NCI-H187 (cell line): ENCODE measurements around the gene TOR1A.
A peak's percentile ranks its signal among the peaks of the same experiment; 100 is the strongest.

Source experiments
- DNase-seq, 2 experiments: peaks; one replicate each; lab custom pipeline; 2025; lab: John Stamatoyannopoulos, UW

Gene TOR1A

DNA sequence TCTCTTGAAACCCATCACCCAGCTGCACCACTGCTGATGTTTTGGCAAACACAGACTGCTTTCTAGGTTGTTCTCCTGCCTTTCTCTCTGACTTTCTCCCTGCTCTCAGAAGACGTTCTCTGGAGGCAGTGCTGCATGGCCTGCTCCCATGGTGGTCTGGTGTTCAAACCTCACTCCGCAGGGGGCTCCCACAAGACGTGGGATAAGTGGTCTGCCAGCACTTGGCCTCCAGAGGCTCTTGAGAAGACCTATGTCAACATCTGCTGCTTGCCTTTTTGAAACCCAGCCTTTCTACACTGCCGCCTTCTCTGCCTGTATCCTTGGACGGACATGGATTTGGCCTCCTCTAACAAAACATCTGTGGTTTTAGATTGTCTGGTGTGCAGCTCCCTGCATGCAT lies 27.9 kb upstream of the TOR1A start:
- DNase-seq = no peak

- no peak for DNase-seq
Measured at GRCh38 chr9:129850821-129851550, 27.1 kb upstream of the TOR1A start.

DNA sequence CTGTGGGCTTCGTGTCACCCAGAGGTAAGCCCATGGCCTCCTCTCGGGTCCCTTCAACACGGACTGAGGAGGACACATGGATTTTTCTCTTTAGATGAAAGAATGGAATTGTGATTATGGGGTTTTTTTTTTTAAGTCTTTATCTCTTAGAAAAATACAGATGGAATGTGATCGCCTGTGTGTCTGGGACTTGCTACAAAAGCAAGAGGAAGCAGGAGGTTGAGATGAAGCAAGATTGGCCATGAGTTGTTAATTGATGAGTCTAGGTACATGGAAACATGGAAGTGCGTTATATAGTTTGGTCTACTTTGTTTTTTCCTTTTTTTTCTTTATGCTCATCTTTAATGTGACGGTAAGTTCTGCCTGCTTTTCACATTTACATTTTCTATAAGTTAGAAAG lies 26.0 kb upstream of the TOR1A start:
- no peak for DNase-seq

DNA sequence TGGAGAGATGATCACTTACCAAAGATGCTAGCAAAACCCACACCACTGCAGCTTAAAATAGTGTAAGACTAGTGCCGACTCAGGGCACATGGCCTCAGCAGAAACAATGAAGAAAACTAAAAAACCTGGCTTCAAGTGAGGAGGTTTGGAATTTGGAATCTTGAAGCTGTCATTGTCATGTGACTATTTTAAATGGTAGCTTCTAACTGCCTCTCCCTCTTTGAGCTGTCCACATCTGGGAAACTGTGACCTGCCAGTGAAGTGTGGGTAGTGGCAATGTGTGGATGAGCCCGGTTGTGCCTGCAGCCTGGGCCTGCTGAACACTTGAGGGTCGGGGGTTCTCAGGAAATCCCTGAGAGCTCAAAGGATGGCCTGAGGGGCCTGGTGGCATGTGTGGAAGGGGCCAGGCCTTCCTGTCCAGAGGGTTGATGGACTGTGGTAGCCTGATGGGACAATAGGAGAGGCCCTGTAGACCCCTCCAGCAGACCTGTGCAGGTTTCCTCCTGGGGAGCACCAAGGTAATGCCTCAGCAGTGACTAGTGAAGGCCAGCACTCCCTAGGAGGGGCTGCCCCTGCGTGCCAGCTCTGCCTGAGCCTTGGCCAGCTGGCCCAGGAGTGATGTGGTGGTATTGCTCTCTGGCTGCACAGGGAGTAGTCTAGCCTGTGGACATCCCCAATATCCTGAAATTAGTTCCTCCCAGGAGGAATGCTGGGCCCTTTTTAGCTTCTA lies 24.9 kb upstream of the TOR1A start:
- no peak for DNase-seq

- DNase-seq = no peak
Measured at GRCh38 chr9:129845373-129845772, 21.4 kb upstream of the TOR1A start.

- no peak for DNase-seq
Measured at GRCh38 chr9:129841071-129841470, 17.1 kb upstream of the TOR1A start.

DNA sequence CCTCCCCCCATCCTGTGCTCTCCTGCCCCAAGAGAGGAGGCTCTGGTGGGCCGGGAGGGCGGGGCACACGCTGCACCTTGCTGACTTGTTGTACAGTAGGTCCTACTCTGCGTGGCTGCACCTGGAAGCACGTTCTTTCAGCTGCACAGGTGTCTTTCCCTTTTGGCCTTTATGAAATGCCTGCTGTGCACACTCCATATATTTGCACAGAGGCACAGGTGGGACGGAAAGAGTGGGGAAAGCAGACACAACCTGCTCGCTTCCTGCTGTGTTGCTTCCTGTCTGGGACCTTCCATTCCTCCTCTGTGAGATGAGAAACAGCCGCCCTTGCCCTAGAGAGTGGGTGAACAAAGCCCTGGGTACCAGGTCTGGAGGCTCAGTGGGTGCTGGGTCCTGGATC lies 16.1 kb upstream of the TOR1A start:
- no peak for DNase-seq

DNA sequence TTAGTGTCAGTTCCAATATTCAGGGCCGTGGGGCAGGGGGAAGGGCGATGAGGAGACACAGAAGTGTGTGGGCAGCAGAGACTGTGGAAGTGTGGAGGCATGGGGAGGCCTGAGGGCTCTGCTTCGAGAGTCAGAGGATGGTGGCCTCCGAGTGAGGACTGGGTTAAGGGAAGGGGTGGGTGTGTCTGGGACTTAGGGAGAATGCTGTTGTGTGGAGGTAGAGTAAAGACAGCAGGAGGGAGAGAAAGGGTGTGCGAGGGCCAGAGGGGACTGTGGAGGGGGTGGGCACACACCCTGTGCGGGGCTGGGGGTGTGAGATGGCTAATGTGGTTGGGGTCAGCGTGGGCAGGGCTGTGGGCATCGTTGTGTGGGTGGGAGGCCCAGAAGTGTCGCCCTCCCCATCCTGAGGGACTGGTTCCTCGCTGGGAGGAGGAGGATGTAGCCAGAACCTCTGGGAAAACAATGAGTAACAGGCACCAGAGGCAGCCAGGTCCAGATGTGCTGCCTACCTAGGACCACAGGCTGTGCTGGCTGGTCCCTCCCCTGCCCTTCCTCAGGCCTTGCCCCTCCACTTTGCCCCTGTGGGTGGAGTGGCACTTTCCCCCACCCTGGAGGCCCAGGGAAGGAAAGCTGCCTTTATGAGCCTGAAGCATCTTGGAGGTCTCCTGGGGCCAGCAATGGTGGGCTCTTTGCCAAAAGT lies 15.5 kb upstream of the TOR1A start:
- DNase-seq = no peak

GRCh38 chr9:129838707-129839259 lies 14.8 kb upstream of the TOR1A start:
- no peak for DNase-seq

GRCh38 chr9:129836311-129837007 lies 12.5 kb upstream of the TOR1A start:
- no peak for DNase-seq

DNA sequence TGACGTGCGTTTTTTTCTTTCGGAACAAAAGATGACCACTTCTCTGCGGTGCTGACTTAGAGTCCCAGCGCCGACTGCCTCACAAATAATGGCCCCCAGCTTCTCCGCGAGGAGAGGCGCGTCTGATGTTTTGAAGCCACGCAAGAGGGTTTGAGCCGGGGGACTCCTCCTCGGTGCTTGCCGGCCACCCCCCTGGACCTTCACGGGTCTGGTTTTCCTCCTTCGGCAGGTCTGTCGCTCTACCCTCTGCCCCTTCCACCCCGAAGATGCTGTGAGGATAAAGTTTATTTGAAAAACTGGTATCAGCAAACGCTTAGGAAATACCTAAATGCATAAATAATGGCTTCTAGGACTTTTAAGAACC lies 11.9 kb upstream of the TOR1A start:
- no peak for DNase-seq

DNA sequence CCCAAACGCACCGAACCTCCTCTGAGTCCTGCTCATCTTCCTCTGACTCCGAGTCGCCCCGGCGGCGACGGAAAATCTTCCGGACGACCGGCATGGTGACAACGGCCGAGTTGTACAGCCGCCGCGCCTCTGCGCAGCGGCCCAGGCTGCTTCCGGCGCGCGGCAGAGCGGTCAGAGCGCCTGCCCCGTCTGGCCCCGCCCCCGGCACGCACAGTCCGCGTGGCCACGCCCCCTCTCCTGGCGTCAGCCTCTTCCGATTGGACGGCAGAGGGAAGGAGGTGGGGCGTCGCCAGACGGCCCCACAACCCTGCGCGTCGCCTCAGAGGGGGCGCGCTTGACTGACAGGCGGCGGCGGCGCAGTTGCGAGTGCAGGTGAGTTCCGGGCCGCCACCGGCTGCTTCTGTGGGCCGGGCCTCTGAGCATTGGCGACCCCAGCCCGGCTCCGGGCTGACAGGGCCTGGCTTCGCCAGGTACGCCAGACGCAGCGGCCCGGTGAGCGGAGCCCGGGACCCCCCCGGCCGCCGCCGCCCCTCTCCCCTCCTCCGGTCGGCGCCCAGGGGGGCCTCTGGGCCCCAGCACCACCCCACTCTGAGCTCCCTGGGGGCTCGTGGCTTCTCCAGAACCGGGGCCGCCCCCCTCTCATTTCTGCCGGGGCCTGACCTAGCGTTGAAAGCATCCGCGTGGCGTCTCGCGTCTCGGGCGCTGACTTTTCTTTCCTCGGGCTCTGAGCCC lies 11.4 kb upstream of the TOR1A start, which contains the start of the genes C9orf78 and USP20:
Gene C9orf78 (minus strand): TSS at position 148 of the 732 bp plus-strand sequence. CDS start 54 bp downstream, at position 94.
Gene USP20 (plus strand): TSS at position 331 of the 732 bp plus-strand sequence. CDS start 17,098 bp downstream, outside the sequence.
- peak; percentile 78 to 90 for DNase-seq

DNA sequence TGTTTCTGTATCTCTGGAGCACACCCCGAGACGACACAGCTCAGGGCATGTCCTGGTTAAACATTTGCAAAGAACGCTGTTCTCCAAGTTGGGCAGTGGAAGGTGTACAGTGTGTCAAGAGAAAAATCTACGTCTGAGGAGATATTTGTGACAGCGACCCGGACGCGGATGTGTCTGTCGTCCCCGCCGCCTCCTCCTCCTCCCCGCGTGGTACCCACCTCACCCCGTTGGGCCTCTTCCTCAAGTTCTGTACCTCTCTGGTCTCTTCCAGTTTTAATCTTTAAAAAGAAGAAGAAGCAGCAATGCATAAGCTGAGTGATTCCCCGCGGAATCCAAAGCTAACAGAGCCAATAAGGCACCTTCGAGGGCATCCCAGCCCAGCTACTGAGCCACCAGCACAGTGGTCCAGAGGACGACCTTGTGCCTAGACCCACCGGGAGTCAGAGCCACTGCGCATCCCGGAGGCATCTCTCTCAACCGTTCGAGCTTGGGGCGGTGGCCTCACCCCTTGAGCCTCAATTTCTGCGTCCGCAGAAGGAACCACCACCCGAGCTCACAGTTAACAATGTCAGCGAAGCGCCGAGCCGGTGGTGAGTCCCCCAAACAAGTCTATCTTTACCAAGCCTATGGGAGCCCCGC lies 10.7 kb upstream of the TOR1A start:
- no peak for DNase-seq

GRCh38 chr9:129832982-129833381 lies 9.0 kb upstream of the TOR1A start:
- DNase-seq = no peak

- DNase-seq = no peak
Measured at GRCh38 chr9:129828969-129829368, 5.0 kb upstream of the TOR1A start.

DNA sequence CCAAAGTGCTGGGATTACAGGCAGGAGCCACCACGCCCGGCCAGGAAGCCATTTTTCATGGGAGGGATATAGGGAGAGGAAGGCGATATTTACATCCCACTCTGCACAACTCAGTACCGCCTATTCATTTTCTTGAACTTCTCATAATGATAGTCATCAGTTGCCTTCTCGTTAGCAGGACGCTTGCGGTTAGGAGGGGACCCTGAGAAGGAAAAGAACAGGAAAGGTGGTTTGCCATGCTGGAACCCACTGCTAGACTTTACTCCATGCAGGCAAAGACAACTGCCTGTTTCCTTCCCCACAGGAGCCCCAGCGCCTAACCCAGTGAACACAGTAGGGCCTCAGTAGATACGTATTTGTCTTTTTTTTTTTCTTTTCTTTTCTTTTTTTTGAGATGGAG lies 4.1 kb upstream of the TOR1A start:
- no peak for DNase-seq

GRCh38 chr9:129826759-129827158 lies 2.8 kb upstream of the TOR1A start:
- no peak for DNase-seq

DNA sequence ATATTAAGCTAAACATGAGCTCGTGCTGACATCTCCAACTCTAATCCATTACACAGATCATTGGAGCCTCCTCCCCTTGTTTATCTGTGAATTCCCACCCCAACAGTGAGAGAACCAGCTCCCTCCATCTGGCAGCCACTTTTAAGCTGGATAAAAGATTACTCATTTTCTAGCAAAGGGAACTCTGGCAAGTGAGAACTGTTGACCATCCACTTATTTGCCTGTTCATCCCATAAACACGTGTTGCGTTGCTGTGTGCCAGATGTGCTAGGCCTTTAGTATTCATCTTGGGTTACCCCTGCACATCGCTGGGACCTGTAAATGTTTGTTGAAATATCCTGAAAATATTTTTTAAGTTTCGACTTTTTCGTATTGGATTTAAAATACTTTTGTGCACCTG lies 2.4 kb upstream of the TOR1A start:
- no peak for DNase-seq

DNA sequence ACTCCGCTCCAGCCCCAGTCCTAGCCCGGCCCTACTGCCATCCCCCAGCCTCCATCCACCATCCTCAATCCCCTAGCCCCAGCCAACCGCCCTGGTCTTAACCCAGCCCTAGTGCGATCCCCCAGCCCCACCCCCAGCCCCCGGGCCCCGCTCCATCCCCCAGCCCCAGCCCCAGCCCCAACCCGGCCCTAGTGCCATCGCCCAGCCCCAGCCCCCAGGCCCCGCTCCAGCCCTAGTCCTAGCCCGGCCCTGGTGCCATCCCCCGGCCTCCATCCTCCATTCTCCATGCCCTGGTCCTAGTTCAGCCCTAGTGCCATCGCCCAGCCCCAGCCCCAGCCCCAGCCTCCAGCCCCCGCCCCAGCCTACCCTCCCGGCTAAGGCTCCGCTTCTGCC lies 398 bp downstream of the TOR1A start:
- DNase-seq = no peak

GRCh38 chr9:129822898-129823541 lies 916 bp downstream of the TOR1A start:
- DNase-seq = no peak
